Type B pancreatic cell (in vitro differentiated cells): ENCODE results near the gene SLC10A7. TPM values are rescaled to one million over a fixed set of nuclear protein-coding genes. Genes with fewer than 3 reads are reported as not detected.

Source experiments
- DNase-seq: peaks from one replicate; pipeline ENCODE4 v3.0.0; 2021; ENCODE audit warnings: mixed read lengths; ENCODE audit not compliant: unreplicated experiment; ENCODE audit errors: extremely low spot score
- H3K27ac Mint-ChIP-seq: 2 replicates; pipeline ENCODE4 v1.8.0; 2021; ENCODE audit warnings: mild to moderate bottlenecking, mixed read lengths
- H3K27me3 Mint-ChIP-seq: 2 replicates; pipeline ENCODE4 v1.8.0; 2021; ENCODE audit warnings: mixed read lengths
- H3K36me3 Mint-ChIP-seq: 2 replicates; pipeline ENCODE4 v1.8.0; 2021; ENCODE audit warnings: mixed read lengths
- H3K4me1 Mint-ChIP-seq: one replicate; pipeline ENCODE4 v1.8.0; 2021; ENCODE audit warnings: mixed read lengths; ENCODE audit not compliant: unreplicated experiment
- H3K4me3 Mint-ChIP-seq: 2 replicates; pipeline ENCODE4 v1.8.0; 2021; ENCODE audit warnings: mild to moderate bottlenecking, mixed read lengths
- H3K9me3 Mint-ChIP-seq: 2 replicates; pipeline ENCODE4 v1.8.0; 2021; ENCODE audit warnings: mixed read lengths
- CTCF ChIP-seq: fragments of 200-600 bp; sonication (generic); conservative IDR thresholded peaks from 2 replicates; pipeline ENCODE4 v1.5.0; 2021; ENCODE audit warnings: antibody characterized with exemption, mild to moderate bottlenecking
- total RNA-seq: library from RNA; stranded (reverse); gene quantifications from 2 replicates; pipeline ENCODE4 v1.2.1, GENCODE V29; 2021; ENCODE audit warnings: low replicate concordance

SLC10A7 gene
- total RNA-seq, 1 donor from 2014 or later, result 16.1 TPM

- Mint-ChIP-seq H3K27me3 (no peaks in the 10 kb centered on the region), H3K4me3 (no peak overlapping the region), H3K36me3 (no peaks in the 10 kb centered on the region), H3K4me1 (peaks cover 6% of the 10 kb centered on the region), H3K27ac (no peak overlapping the region), H3K9me3 (no peaks in the 10 kb centered on the region)
- DNase-seq, result no peak
- no peak for TF ChIP-seq CTCF
These were observed 210.3 kb downstream of the SLC10A7 start for GRCh38 chr4:146311238-146311970.

- H3K27ac Mint-ChIP-seq, result no peak overlapping the region
- H3K27me3 Mint-ChIP-seq, result no peaks in the 10 kb centered on the region
- no peaks in the 10 kb centered on the region for H3K36me3 Mint-ChIP-seq
- no peak for TF ChIP-seq CTCF
- H3K9me3 Mint-ChIP-seq, result no peaks in the 10 kb centered on the region
- peaks cover 6% of the 10 kb centered on the region for H3K4me1 Mint-ChIP-seq
- H3K4me3 Mint-ChIP-seq, result no peak overlapping the region
- no peak for DNase-seq
These were observed 211.3 kb downstream of the SLC10A7 start for GRCh38 chr4:146310319-146311021.

GRCh38 chr4:146308951-146309350 is 212.8 kb downstream of the SLC10A7 start:
- H3K27me3 Mint-ChIP-seq, result no peaks in the 10 kb centered on the region
- no peak overlapping the region for H3K4me3 Mint-ChIP-seq
- no peak for DNase-seq
- peaks cover 6% of the 10 kb centered on the region for H3K4me1 Mint-ChIP-seq
- H3K27ac Mint-ChIP-seq, result no peak overlapping the region
- no peaks in the 10 kb centered on the region for H3K9me3 Mint-ChIP-seq
- no peak for TF ChIP-seq CTCF
- H3K36me3 Mint-ChIP-seq, result no peaks in the 10 kb centered on the region

- no peak for DNase-seq
- Mint-ChIP-seq H3K27ac (no peak overlapping the region), H3K4me3 (no peak overlapping the region), H3K9me3 (no peaks in the 10 kb centered on the region), H3K36me3 (peaks cover 5% of the 10 kb centered on the region), H3K27me3 (no peaks in the 10 kb centered on the region), H3K4me1 (no peaks in the 10 kb centered on the region)
- no peak for TF ChIP-seq CTCF
These were observed 218.9 kb downstream of the SLC10A7 start for GRCh38 chr4:146302822-146303221.

GRCh38 chr4:146299607-146300006 is 222.1 kb downstream of the SLC10A7 start:
- no peak for TF ChIP-seq CTCF
- H3K27me3 Mint-ChIP-seq, result no peaks in the 10 kb centered on the region
- peaks cover 5% of the 10 kb centered on the region for H3K36me3 Mint-ChIP-seq
- no peak overlapping the region for H3K4me3 Mint-ChIP-seq
- H3K4me1 Mint-ChIP-seq, result no peaks in the 10 kb centered on the region
- no peak overlapping the region for H3K27ac Mint-ChIP-seq
- DNase-seq, result no peak
- no peaks in the 10 kb centered on the region for H3K9me3 Mint-ChIP-seq
